ENCODE measurements around the gene LGMN.

DNA sequence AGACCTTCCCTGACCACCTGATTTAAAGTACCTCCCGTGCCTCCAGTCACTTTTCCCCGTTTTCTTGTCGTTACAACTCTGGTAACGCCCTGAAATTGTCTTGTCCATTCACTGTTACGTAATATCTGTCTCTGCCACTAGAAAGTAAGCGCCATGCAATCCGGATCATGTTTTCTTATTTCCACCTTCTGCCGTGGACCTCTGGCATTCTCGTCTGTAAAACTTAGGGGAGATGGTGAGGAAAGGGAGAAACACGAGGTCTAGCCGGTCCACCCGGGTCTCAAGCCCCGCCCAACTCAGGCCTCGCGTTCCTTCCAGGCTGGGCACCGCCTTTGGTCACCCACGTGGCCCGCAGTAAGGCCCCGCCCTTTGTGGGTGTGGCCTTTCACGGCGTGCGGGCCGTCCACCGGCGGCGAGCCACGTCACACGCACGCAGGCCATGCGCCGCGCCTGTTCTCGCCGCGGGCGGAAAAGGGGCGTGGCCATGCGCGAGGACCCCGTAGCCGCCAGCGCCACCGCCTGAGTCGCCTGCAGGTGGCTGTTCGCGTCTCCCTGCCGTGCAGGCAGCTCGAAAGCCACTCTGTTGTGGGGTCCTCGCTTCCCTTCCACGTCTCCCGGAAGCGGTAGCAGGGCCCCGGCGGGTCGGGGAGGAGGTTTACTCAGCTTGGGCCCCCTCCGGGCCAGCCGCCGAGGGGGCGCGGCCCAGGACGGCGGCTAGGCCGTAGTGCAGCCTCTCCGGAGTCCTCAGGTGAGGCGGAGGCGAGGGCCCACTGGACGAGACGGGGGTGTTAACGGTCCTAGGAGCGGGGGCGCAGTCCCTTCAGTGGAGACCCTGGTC lies 45.5 kb upstream of the LGMN start, which contains the start of gene GOLGA5:
- peak; percentile 60 to 82 (median 82) for TF ChIP-seq POLR2A (IDR thresholded peaks at IDR 0.05)
- TF ChIP-seq, protein P1, sequence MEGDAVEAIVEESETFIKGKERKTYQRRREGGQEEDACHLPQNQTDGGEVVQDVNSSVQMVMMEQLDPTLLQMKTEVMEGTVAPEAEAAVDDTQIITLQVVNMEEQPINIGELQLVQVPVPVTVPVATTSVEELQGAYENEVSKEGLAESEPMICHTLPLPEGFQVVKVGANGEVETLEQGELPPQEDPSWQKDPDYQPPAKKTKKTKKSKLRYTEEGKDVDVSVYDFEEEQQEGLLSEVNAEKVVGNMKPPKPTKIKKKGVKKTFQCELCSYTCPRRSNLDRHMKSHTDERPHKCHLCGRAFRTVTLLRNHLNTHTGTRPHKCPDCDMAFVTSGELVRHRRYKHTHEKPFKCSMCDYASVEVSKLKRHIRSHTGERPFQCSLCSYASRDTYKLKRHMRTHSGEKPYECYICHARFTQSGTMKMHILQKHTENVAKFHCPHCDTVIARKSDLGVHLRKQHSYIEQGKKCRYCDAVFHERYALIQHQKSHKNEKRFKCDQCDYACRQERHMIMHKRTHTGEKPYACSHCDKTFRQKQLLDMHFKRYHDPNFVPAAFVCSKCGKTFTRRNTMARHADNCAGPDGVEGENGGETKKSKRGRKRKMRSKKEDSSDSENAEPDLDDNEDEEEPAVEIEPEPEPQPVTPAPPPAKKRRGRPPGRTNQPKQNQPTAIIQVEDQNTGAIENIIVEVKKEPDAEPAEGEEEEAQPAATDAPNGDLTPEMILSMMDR (IDR thresholded peaks at IDR 0.05): peak in 2 of 7 experiments; percentile 50 to 66
